Activated CD4-positive, alpha-beta T cell treated with anti-CD3 and anti-CD28 coated beads, Interleukin-2, amount 50 U/mL, for 4 hours (primary cell): ENCODE measurements around the gene ZNF235.
"Not testable (repeated sequence)": the region's sequence is repeated elsewhere in the genome, so short reads cannot be mapped to it uniquely, and the experiment has no call there.

Source experiments
- DNase-seq, 2 experiments: peaks; one replicate each; pipeline ENCODE4 v3.0.0-alpha.2; 2020

The ZNF235 gene

GRCh38 chr19:44304659-44305193 lies at the start of gene ZNF235:
Gene ZNF235, minus strand, starts transcription at chr19:44305025. Its CDS starts 1,621 bp downstream, at chr19:44303404.
- DNase-seq: peak; percentile 65 to 71

- no peak for DNase-seq
Measured at GRCh38 chr19:44346556-44346955, 41.7 kb upstream of the ZNF235 start.

GRCh38 chr19:44345959-44346358 lies 41.1 kb upstream of the ZNF235 start:
- no peak for DNase-seq

GRCh38 chr19:44344255-44344654 lies 39.4 kb upstream of the ZNF235 start:
- no peak for DNase-seq

- no peak for DNase-seq
Measured at GRCh38 chr19:44341794-44342193, 37.0 kb upstream of the ZNF235 start.

- not testable (repeated sequence) for DNase-seq
Measured at GRCh38 chr19:44334639-44335038, 29.8 kb upstream of the ZNF235 start.

- DNase-seq: no peak
Measured at GRCh38 chr19:44332145-44332544, 27.3 kb upstream of the ZNF235 start.

- DNase-seq: no peak
Measured at GRCh38 chr19:44315883-44316282, 11.1 kb upstream of the ZNF235 start.

- DNase-seq: no peak
Measured at GRCh38 chr19:44313231-44313630, 8.4 kb upstream of the ZNF235 start.

GRCh38 chr19:44308011-44308410 lies 3.2 kb upstream of the ZNF235 start:
- DNase-seq: no peak

- no peak for DNase-seq
Measured at GRCh38 chr19:44306283-44306682, 1.5 kb upstream of the ZNF235 start.

GRCh38 chr19:44305457-44305856 lies 632 bp upstream of the ZNF235 start:
- DNase-seq: no peak

GRCh38 chr19:44303976-44304568 lies 753 bp downstream of the ZNF235 start:
- DNase-seq: no peak

GRCh38 chr19:44303320-44303719 lies 1.5 kb downstream of the ZNF235 start:
- DNase-seq: no peak

- no peak for DNase-seq
Measured at GRCh38 chr19:44284968-44285367, 19.9 kb downstream of the ZNF235 start.

- DNase-seq: no peak
Measured at GRCh38 chr19:44282846-44283245, 22.0 kb downstream of the ZNF235 start.

- no peak for DNase-seq
Measured at GRCh38 chr19:44280916-44281315, 23.9 kb downstream of the ZNF235 start.

GRCh38 chr19:44278181-44278690 lies 26.6 kb downstream of the ZNF235 start:
- DNase-seq: no peak

GRCh38 chr19:44277331-44277730 lies 27.5 kb downstream of the ZNF235 start:
- no peak for DNase-seq

- DNase-seq: no peak
Measured at GRCh38 chr19:44260695-44261446, 44.0 kb downstream of the ZNF235 start.

- DNase-seq: no peak
Measured at GRCh38 chr19:44260343-44260681, 44.5 kb downstream of the ZNF235 start.

GRCh38 chr19:44258835-44259413 lies 45.9 kb downstream of the ZNF235 start:
- no peak for DNase-seq

- DNase-seq: no peak
Measured at GRCh38 chr19:44258136-44258535, 46.7 kb downstream of the ZNF235 start.
